Raji (cell line): ENCODE results near the gene PCDHA1.

Experiments used
- POLR2A ChIP-seq: IDR thresholded peaks from 2 replicates; pipeline ENCODE4 v1.6.1; 2011; ENCODE audit warnings: low read depth, low read length, control low read depth; ENCODE audit not compliant: insufficient read depth

Gene PCDHA1

GRCh38 chr5:141040771-141041426 is 255.0 kb downstream of the PCDHA1 start:
- TF ChIP-seq POLR2A = no peak

DNA sequence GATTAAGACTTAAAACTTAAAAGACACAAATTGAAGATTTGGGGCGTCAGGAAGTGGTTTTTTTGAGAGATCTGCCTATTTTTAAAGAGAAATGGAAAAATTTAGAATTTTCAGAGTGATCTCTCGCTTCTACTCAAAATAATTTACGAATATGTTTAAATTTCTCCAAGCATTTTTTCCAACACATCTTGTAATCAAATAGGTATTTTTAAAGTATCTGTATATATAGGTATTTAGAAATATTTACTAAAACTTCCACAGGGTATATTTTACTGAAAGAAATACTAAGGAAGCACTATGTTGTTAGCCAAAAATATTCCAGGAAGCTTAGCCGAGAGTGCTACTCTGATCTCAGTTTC is 255.5 kb downstream of the PCDHA1 start:
- no peak for TF ChIP-seq POLR2A

DNA sequence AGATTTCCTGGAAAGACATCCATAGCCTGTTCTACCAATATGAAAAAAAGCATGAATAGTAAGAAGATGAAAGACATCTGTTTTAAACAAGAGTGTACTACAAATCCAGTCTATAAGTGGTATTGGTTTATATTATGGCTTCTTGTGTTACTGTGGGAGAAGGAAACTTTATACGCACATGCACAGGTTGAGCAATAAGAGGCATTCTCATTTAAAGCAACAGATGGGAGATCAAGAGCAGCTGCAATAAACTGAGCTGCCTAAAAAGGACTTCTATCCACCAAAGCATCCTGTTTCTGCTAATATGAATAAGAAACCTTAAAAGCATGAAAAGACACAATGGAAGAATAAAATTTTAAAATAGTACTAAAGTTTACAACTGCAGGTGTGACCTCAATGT is 256.6 kb downstream of the PCDHA1 start:
- TF ChIP-seq POLR2A = no peak

- no peak for TF ChIP-seq POLR2A
Measured at GRCh38 chr5:141050622-141051520, 264.9 kb downstream of the PCDHA1 start, which contains the start of gene PCDHB1. Gene PCDHB1 (plus strand): TSS chr5:141051374. CDS start chr5:141051471, 97 bp downstream.

- no peak for TF ChIP-seq POLR2A
Measured at GRCh38 chr5:141051521-141051866, 265.6 kb downstream of the PCDHA1 start.
